Pancreas (tissue), 10 donors: Measurements from ENCODE around the gene PDE7B. TPM values are rescaled to one million over a fixed set of nuclear protein-coding genes. Genes with fewer than 3 reads are reported as not detected.

Experiments
- ATAC-seq, 4 donors: fragments of 200-7000 bp; cut with Tn5 transposase; one replicate each; pipeline versions ENCODE4 v1.8.0 to v1.9.1; 2020; ENCODE audit warnings: mild to moderate bottlenecking in 4 of 4, moderate library complexity in 4 of 4
- DNase-seq, 6 donors: peaks; one replicate each; pipeline ENCODE4 v3.0.0-alpha.2; 2020
- FAIRE-seq: peaks from 2 replicates; lab custom pipeline; 2012; peaks lifted over from hg19 to GRCh38; lab: Jason Lieb, UNC
- H3K27ac ChIP-seq, 4 donors: fragments of 200-600 bp; sonication (generic); 1 replicate in 3 of 4; 2 replicates in 1 of 4; pipeline versions ENCODE4 v1.5.0 to v1.8.0; 2020
- H3K27me3 ChIP-seq, 4 donors: fragments of 200-600 bp; one replicate each; pipeline ENCODE4 v1.8.0; 2021
- H3K36me3 ChIP-seq, 3 donors: fragments of 200-600 bp; sonication (generic) in 1 of 3; one replicate each; pipeline versions ENCODE4 v1.5.0 to v1.8.0; 2020 to 2021
- H3K4me1 ChIP-seq, 3 donors: fragments of 200-600 bp; one replicate each; pipeline ENCODE4 v1.8.0; 2021
- H3K4me3 ChIP-seq, 4 donors: fragments of 200-600 bp; sonication (generic) in 2 of 4; one replicate each; pipeline versions ENCODE4 v1.5.0 to v1.8.0; 2020 to 2021
- H3K9me3 ChIP-seq, 4 donors: fragments of 200-600 bp; one replicate each; pipeline ENCODE4 v1.8.0; 2021
- WGBS, 2 donors: extraction: QIAGEN DNeasy Blood & Tissue Kit; methylation state at CpG; one replicate each; pipeline ENCODE4 v1.1.7; 2013; 5-methylcytosine and 5-hydroxymethylcytosine counted together
- intact Hi-C, 3 donors: fragments of 100-400 bp; cut with DNase I; formaldehyde crosslinking; loops; one replicate each; pipeline versions ENCODE4 v1.11.1 to v1.14.2; 2022
- polyA plus RNA-seq, 2 donors: library from polyadenylated mRNA; stranded (reverse); fragments of 200-250 nt; gene quantifications; one replicate each; pipeline ENCODE4 v1.2.3, GENCODE V29; 2013
- total RNA-seq, 6 donors: library from RNA; stranded (reverse); fragmentation: NEBNext Ultra II Directional in 4 of 6; extraction: Animal tissue kit (Norgen Biotek cat#: 25700) in 4 of 6; gene quantifications; one replicate each; pipeline versions ENCODE4 v1.2.1 to v1.2.4, GENCODE V29; 2021 to 2023
- TF ChIP-seq, protein P1 (sequence below), 4 donors: fragments of 200-600 bp; sonication (generic) in 3 of 4; IDR thresholded peaks; one replicate each; pipeline versions ENCODE4 v1.5.0 to v1.8.0; 2021; ENCODE audit warnings: antibody characterized with exemption in 4 of 4
- donor health status: healthy with polysubstance abuse.
- donor health status: DM: no; HTN: no; CAD: no; lungs with moderate emphysema.
- donor health status: DM: no; HTN: no; CAD: no.
- donor health status: control.
- donor health status: control.
- donor health status: Bipolar disorder and iron deficiency.
- donor health status: DM: yes; HTN: yes; CAD: no.
- donor health status: DM: no; HTN: no; CAD: no.
- donor health status: DM: no; HTN: no; CAD: no.
- donor health status: DM: yes; HTN: yes; CAD: no.

The PDE7B gene
- total and polyA plus RNA-seq, 8 donors, result 0.38 to 1.7 (median 0.76) TPM

DNA sequence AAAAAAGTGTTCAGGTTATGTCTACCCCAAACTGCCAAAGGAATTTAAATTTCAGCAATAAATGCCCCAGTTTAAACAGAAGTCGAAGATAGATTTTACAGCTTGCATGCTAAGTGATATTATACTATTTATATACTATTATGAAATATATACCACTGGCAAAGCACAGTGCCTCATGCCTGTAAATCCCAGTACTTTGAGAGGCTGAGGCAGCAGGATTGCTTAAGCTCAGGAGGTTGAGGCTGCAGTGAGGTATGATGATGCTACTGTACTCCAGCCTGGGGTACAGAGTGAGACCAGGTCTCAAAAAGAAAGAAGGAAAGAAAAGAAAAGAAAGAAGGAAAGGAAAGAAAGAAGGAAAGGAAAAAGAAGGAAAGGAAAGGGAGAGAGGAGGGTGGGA lies 296.6 kb downstream of the PDE7B start:
- Histone ChIP-seq H3K9me3 (no peaks in the 10 kb centered on the region), H3K27ac (no peak overlapping the region), H3K4me3 (no peak overlapping the region), H3K36me3 (no peaks in the 10 kb centered on the region), H3K4me1 (no peaks in the 10 kb centered on the region), H3K27me3 (no peaks in the 10 kb centered on the region)
- DNase-seq (no peak), FAIRE-seq (no peak), ATAC-seq (no peak)
- WGBS, 2 donors, result 89 to 92% methylated on average over 1 of the region's 1 CpG
- TF ChIP-seq, protein P1, sequence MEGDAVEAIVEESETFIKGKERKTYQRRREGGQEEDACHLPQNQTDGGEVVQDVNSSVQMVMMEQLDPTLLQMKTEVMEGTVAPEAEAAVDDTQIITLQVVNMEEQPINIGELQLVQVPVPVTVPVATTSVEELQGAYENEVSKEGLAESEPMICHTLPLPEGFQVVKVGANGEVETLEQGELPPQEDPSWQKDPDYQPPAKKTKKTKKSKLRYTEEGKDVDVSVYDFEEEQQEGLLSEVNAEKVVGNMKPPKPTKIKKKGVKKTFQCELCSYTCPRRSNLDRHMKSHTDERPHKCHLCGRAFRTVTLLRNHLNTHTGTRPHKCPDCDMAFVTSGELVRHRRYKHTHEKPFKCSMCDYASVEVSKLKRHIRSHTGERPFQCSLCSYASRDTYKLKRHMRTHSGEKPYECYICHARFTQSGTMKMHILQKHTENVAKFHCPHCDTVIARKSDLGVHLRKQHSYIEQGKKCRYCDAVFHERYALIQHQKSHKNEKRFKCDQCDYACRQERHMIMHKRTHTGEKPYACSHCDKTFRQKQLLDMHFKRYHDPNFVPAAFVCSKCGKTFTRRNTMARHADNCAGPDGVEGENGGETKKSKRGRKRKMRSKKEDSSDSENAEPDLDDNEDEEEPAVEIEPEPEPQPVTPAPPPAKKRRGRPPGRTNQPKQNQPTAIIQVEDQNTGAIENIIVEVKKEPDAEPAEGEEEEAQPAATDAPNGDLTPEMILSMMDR (IDR thresholded peaks at IDR 0.05), result no peak
- intact Hi-C loops, result no loop called here

DNA sequence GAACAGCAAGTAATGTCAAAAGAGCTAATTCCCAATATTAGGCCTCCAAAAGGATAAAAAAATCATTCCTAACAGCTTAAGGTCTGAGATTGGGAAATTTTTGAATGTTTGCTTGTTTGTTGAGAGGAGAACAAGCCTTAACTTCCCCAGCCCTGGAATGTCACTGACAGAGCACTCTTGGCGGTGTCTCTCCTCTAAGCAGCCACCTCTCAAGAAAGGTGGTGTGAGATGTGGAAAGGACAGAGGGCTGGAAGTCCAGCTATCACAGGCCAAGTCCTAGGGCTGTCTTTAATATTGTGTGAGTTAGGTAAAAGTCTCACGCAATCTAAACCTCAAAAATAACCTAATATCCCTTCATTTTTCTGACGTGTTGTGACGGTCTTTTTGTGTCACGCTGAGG lies 297.0 kb downstream of the PDE7B start:
- FAIRE-seq (no peak), ATAC-seq (no peak), DNase-seq (no peak)
- no peaks in the 10 kb centered on the region for H3K27me3 ChIP-seq
- intact Hi-C loops, result no loop called here
- no peaks in the 10 kb centered on the region for H3K9me3 ChIP-seq
- H3K27ac ChIP-seq, result no peak overlapping the region
- TF ChIP-seq, protein P1 (IDR thresholded peaks at IDR 0.05), result no peak
- no peaks in the 10 kb centered on the region for H3K4me1 ChIP-seq
- no peaks in the 10 kb centered on the region for H3K36me3 ChIP-seq
- no peak overlapping the region for H3K4me3 ChIP-seq
- 92 to 97% methylated on average over 5 of the region's 5 CpGs for WGBS, 2 donors

DNA sequence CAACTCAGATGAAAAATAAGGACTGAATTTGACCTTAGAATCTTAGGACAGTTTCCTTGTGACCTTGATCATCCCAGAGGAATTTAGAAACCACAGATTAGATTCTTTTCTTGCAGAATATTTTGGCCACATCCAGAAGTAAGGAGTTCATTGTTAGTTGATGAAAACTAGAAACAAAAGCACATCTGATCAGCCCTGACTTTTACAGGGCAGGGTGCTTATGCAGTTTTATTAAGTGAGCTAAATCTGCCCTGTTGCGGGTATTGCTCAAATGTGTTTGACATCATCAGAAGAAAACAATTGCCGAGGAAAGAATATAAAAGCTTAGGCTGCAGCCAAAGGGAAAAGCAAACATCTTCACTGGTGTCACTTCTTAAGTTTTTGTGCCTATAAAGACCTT lies 297.8 kb downstream of the PDE7B start:
- ATAC-seq (no peak), DNase-seq (no peak), FAIRE-seq (no peak)
- 90 to 96% methylated on average over 2 of the region's 2 CpGs for WGBS, 2 donors
- no peaks in the 10 kb centered on the region for H3K36me3 ChIP-seq
- TF ChIP-seq, protein P1 (IDR thresholded peaks at IDR 0.05), result no peak
- no peak overlapping the region for H3K4me3 ChIP-seq
- H3K4me1 ChIP-seq, result no peaks in the 10 kb centered on the region
- intact Hi-C loops, result no loop called here
- no peak overlapping the region for H3K27ac ChIP-seq
- no peaks in the 10 kb centered on the region for H3K27me3 ChIP-seq
- H3K9me3 ChIP-seq, result no peaks in the 10 kb centered on the region

DNA sequence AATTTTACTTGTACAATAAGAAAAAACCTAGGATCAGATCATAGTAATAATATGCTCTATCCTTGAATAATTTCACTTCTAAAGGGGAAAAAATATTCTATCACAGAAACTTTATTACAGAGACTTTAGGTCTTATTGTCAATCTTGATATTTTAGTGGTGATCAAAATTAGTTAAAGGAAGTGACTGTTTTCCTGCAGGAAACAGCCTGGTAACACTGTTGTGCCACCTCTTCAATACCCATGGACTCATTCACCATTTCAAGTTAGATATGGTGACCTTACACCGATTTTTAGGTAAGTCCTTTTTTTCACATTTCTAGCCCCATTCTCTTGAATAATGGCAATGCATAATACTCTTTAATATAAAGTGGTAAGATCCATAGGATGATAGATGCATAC lies 299.5 kb downstream of the PDE7B start:
- intact Hi-C loops, result no loop called here
- H3K9me3 ChIP-seq, result no peaks in the 10 kb centered on the region
- H3K27ac ChIP-seq, result no peak overlapping the region
- no peaks in the 10 kb centered on the region for H3K27me3 ChIP-seq
- TF ChIP-seq, protein P1 (IDR thresholded peaks at IDR 0.05), result no peak
- H3K36me3 ChIP-seq, result no peaks in the 10 kb centered on the region
- H3K4me3 ChIP-seq, result no peak overlapping the region
- no peak for FAIRE-seq
- H3K4me1 ChIP-seq, result no peaks in the 10 kb centered on the region
- no peak for ATAC-seq
- DNase-seq, result no peak
- 54 to 75% methylated on average over 1 of the region's 1 CpG for WGBS, 2 donors

DNA sequence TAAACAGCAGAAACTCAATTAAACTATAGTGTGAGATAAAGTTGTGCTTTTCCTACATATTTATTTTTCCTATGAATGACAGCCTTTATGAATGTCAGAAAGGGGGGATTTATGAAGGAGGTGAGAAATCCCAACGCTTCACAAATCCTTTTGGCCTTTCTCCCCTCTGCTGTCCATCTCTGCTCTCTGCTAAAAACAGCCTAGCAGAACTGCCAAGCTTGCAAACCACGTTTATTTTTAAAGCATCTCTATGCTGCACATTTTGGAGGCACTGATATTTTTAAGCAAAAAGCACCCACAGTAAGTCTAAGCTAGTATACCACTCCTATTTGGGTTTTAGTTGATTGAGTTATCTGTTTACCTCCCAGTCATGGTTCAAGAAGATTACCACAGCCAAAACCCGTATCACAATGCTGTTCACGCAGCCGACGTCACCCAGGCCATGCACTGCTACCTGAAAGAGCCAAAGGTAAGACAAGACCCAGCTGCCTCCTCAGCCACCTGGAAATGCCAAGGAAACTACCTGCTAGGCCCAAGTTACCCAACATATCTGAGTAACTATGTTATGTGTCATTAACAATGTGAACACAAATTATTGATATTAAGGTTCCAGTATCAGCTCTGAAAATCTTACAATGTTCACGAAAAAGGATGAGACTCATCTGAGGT lies 302.3 kb downstream of the PDE7B start:
- no peak overlapping the region for H3K27ac ChIP-seq
- H3K4me3 ChIP-seq, result no peak overlapping the region
- TF ChIP-seq, protein P1 (IDR thresholded peaks at IDR 0.05), result no peak
- no peaks in the 10 kb centered on the region for H3K27me3 ChIP-seq
- H3K4me1 ChIP-seq, result peaks cover 0 to 6% (median 5%) of the 10 kb centered on the region in 3 donors
- no peak for DNase-seq
- WGBS, 2 donors, result 87 to 89% methylated on average over 7 of the region's 7 CpGs
- FAIRE-seq, result no peak
- H3K9me3 ChIP-seq, result no peaks in the 10 kb centered on the region
- no peaks in the 10 kb centered on the region for H3K36me3 ChIP-seq
- intact Hi-C loops, result no loop called here
- no peak for ATAC-seq
